Hepatocyte (in vitro differentiated cells): Measurements from ENCODE around the gene NDUFS6. TPM values are rescaled to one million over a fixed set of nuclear protein-coding genes. Genes with fewer than 3 reads are reported as not detected.

Experiments used
- DNase-seq: peaks from one replicate; pipeline ENCODE4 v3.0.0-alpha.2; 2016; ENCODE audit warnings: low spot score
- H2AFZ ChIP-seq: fragments of 200-600 bp; sonication (generic); 2 replicates; pipeline ENCODE4 v1.6.0; 2016; ENCODE audit warnings: antibody characterized with exemption, mild to moderate bottlenecking
- H3K27ac ChIP-seq: fragments of 200-600 bp; sonication (generic); 2 replicates; pipeline ENCODE4 v1.5.1; 2016; ENCODE audit warnings: mild to moderate bottlenecking
- H3K27me3 ChIP-seq: fragments of 200-600 bp; sonication (generic); 2 replicates; pipeline ENCODE4 v1.6.1; 2016
- H3K36me3 ChIP-seq: fragments of 200-600 bp; sonication (generic); replicated peaks from 2 replicates; pipeline ENCODE4 v1.5.1; 2016; ENCODE audit warnings: low read depth; ENCODE audit not compliant: insufficient read depth
- H3K4me1 ChIP-seq: fragments of 200-600 bp; sonication (generic); 2 replicates; pipeline ENCODE4 v1.5.1; 2016; ENCODE audit warnings: mild to moderate bottlenecking, moderate library complexity; ENCODE audit not compliant: insufficient read depth
- H3K4me2 ChIP-seq: fragments of 200-600 bp; sonication (generic); 2 replicates; pipeline ENCODE4 v1.6.0; 2016
- H3K4me3 ChIP-seq: fragments of 200-600 bp; sonication (generic); 2 replicates; pipeline ENCODE4 v1.5.1; 2016; ENCODE audit warnings: mild to moderate bottlenecking
- H3K79me2 ChIP-seq: fragments of 200-600 bp; sonication (generic); 2 replicates; pipeline ENCODE4 v1.6.0; 2017; ENCODE audit warnings: mild to moderate bottlenecking
- H3K9me2 ChIP-seq: fragments of 200-600 bp; sonication (generic); replicated peaks from 2 replicates; pipeline ENCODE4 v1.6.0; 2017; ENCODE audit warnings: mild to moderate bottlenecking; ENCODE audit not compliant: insufficient read depth
- H3K9me3 ChIP-seq: fragments of 200-600 bp; sonication (generic); 2 replicates; pipeline ENCODE4 v1.5.1; 2016; ENCODE audit warnings: low read depth, mild to moderate bottlenecking
- H4K20me1 ChIP-seq: fragments of 200-600 bp; sonication (generic); 2 replicates; pipeline ENCODE4 v1.6.0; 2016; ENCODE audit warnings: mild to moderate bottlenecking; ENCODE audit not compliant: insufficient read depth, poor library complexity, severe bottlenecking
- CTCF ChIP-seq: fragments of 200-600 bp; sonication (generic); IDR thresholded peaks from 2 replicates; pipeline ENCODE4 v1.5.1; 2016; ENCODE audit warnings: antibody characterized with exemption, mild to moderate bottlenecking; ENCODE audit not compliant: poor library complexity
- EZH2 ChIP-seq: fragments of 200-600 bp; sonication (generic); IDR thresholded peaks from 2 replicates; pipeline ENCODE4 v1.6.1; 2016; ENCODE audit warnings: antibody characterized with exemption, mild to moderate bottlenecking, borderline replicate concordance
- EZH2phosphoT487 ChIP-seq: fragments of 200-600 bp; sonication (generic); IDR thresholded peaks from one replicate; pipeline ENCODE4 v1.6.1; 2018; ENCODE audit warnings: antibody characterized with exemption, mild to moderate bottlenecking, low read depth, moderate library complexity; ENCODE audit not compliant: unreplicated experiment, severe bottlenecking
- WGBS: methylation state at CpG from one replicate; pipeline ENCODE4 v1.1.6; 2016; ENCODE audit warnings: low lambda C conversion rate; ENCODE audit errors: missing lambda C conversion rate; 5-methylcytosine and 5-hydroxymethylcytosine counted together
- polyA plus RNA-seq: library from polyadenylated mRNA; unstranded; fragments of >200 nt; fragmentation: Nextera tagmentation; extraction: Ambion mirVana; gene quantifications from 2 replicates; pipeline ENCODE4 v1.2.1, GENCODE V29; 2016
- total RNA-seq: library from RNA; depleted of rRNA; stranded (reverse); fragments of >200 nt; gene quantifications from 2 replicates; pipeline ENCODE4 v1.2.3, GENCODE V29; 2014

Gene NDUFS6
- total and polyA plus RNA-seq, 2 experiments from 2014 or later, result 29.3 to 108 TPM

- WGBS, result 98% methylated on average over 8 of the region's 8 CpGs
- DNase-seq, result no peak
- Histone ChIP-seq H3K79me2 (no peaks in the 10 kb centered on the region), H2AFZ (no peak overlapping the region), H3K4me1 (no peaks in the 10 kb centered on the region), H3K9me3 (no peaks in the 10 kb centered on the region), H3K36me3 (no peaks in the 10 kb centered on the region), H3K27ac (no peak overlapping the region), H3K4me3 (no peak overlapping the region), H3K9me2 (no peaks in the 10 kb centered on the region), H4K20me1 (no peaks in the 10 kb centered on the region), H3K4me2 (no peak overlapping the region), H3K27me3 (no peaks in the 10 kb centered on the region)
- no peak for TF ChIP-seq EZH2
- no peak for TF ChIP-seq EZH2phosphoT487
- no peak for TF ChIP-seq CTCF
Measured at GRCh38 chr5:1821862-1822261, 20.7 kb downstream of the NDUFS6 start.

GRCh38 chr5:1823381-1824034, 22.3 kb downstream of the NDUFS6 start:
- no peaks in the 10 kb centered on the region for H3K4me1 ChIP-seq
- TF ChIP-seq CTCF, result no peak
- TF ChIP-seq EZH2, result no peak
- no peak for TF ChIP-seq EZH2phosphoT487
- no peak overlapping the region for H3K27ac ChIP-seq
- H3K9me3 ChIP-seq, result no peaks in the 10 kb centered on the region
- no peaks in the 10 kb centered on the region for H3K27me3 ChIP-seq
- H3K79me2 ChIP-seq, result no peaks in the 10 kb centered on the region
- no peak for DNase-seq
- no peak overlapping the region for H3K4me2 ChIP-seq
- H3K9me2 ChIP-seq, result no peaks in the 10 kb centered on the region
- no peaks in the 10 kb centered on the region for H3K36me3 ChIP-seq
- H3K4me3 ChIP-seq, result no peak overlapping the region
- no peaks in the 10 kb centered on the region for H4K20me1 ChIP-seq
- no peak overlapping the region for H2AFZ ChIP-seq
- WGBS, result 91% methylated on average over 12 of the region's 12 CpGs

GRCh38 chr5:1824109-1824821, 23.1 kb downstream of the NDUFS6 start:
- H2AFZ ChIP-seq, result no peak overlapping the region
- H3K27ac ChIP-seq, result no peak overlapping the region
- TF ChIP-seq EZH2phosphoT487, result no peak
- TF ChIP-seq EZH2, result no peak
- TF ChIP-seq CTCF, result no peak
- H3K4me1 ChIP-seq, result no peaks in the 10 kb centered on the region
- no peaks in the 10 kb centered on the region for H3K27me3 ChIP-seq
- no peak overlapping the region for H3K4me3 ChIP-seq
- no peaks in the 10 kb centered on the region for H3K36me3 ChIP-seq
- H4K20me1 ChIP-seq, result no peaks in the 10 kb centered on the region
- DNase-seq, result no peak
- 92% methylated on average over 22 of the region's 25 CpGs for WGBS
- no peaks in the 10 kb centered on the region for H3K9me3 ChIP-seq
- H3K79me2 ChIP-seq, result no peaks in the 10 kb centered on the region
- no peaks in the 10 kb centered on the region for H3K9me2 ChIP-seq
- H3K4me2 ChIP-seq, result no peak overlapping the region
